KMS-11 (cell line): Measurements from ENCODE around the gene AGO3.

Experiments
- H2AFZ ChIP-seq: fragments of 200-600 bp; sonication (generic); 2 replicates; pipeline ENCODE4 v1.6.1; 2016; ENCODE audit warnings: antibody characterized with exemption, mixed run types, low read depth
- H3K27ac ChIP-seq: fragments of 200-600 bp; sonication (generic); 2 replicates; pipeline ENCODE4 v1.6.1; 2016; ENCODE audit warnings: mild to moderate bottlenecking, mixed run types
- H3K27me3 ChIP-seq: fragments of 200-600 bp; sonication (generic); 2 replicates; pipeline ENCODE4 v1.6.1; 2017; ENCODE audit warnings: mild to moderate bottlenecking, low read depth, mixed run types, moderate library complexity; ENCODE audit not compliant: insufficient read depth
- H3K36me3 ChIP-seq: fragments of 200-600 bp; sonication (generic); 2 replicates; pipeline ENCODE4 v1.6.1; 2017; ENCODE audit warnings: mild to moderate bottlenecking, mixed run types; ENCODE audit not compliant: insufficient read depth
- H3K4me1 ChIP-seq: fragments of 200-600 bp; sonication (generic); 2 replicates; pipeline ENCODE4 v1.6.1; 2016; ENCODE audit warnings: mild to moderate bottlenecking, low read depth, mixed run types; ENCODE audit not compliant: poor library complexity, severe bottlenecking
- H3K4me2 ChIP-seq: fragments of 200-600 bp; sonication (generic); 2 replicates; pipeline ENCODE4 v1.7.0; 2016; ENCODE audit warnings: mild to moderate bottlenecking, mixed run types
- H3K4me3 ChIP-seq: fragments of 200-600 bp; sonication (generic); IDR thresholded peaks from 2 replicates; pipeline ENCODE4 v1.6.1; 2017; ENCODE audit warnings: low read depth, low read length, mixed read lengths; ENCODE audit not compliant: insufficient read depth
- H3K79me2 ChIP-seq: fragments of 200-600 bp; sonication (generic); 2 replicates; pipeline ENCODE4 v1.6.1; 2016; ENCODE audit warnings: low read depth, mixed run types; ENCODE audit not compliant: insufficient read depth
- H3K9ac ChIP-seq: fragments of 200-600 bp; sonication (generic); 2 replicates; pipeline ENCODE4 v1.6.1; 2016; ENCODE audit warnings: mild to moderate bottlenecking, mixed run types
- H4K20me1 ChIP-seq: fragments of 200-600 bp; sonication (generic); 2 replicates; pipeline ENCODE4 v1.6.1; 2016; ENCODE audit warnings: mild to moderate bottlenecking, mixed run types; ENCODE audit not compliant: insufficient read depth
- CTCF ChIP-seq: fragments of 200-600 bp; sonication (generic); conservative IDR thresholded peaks from 2 replicates; pipeline ENCODE4 v1.6.1; 2017; ENCODE audit warnings: low read depth, mild to moderate bottlenecking, antibody characterized with exemption, low read length, moderate library complexity, mixed read lengths

The AGO3 gene

GRCh38 chr1:36080236-36080635, 149.3 kb downstream of the AGO3 start:
- H3K9ac ChIP-seq: no peak overlapping the region
- H3K4me2 ChIP-seq: no peak overlapping the region
- H2AFZ ChIP-seq: no peak overlapping the region

GRCh38 chr1:36080801-36081200, 149.9 kb downstream of the AGO3 start:
- no peak overlapping the region for H3K27ac ChIP-seq
- H4K20me1 ChIP-seq: no peaks in the 10 kb centered on the region
- no peaks in the 10 kb centered on the region for H3K79me2 ChIP-seq
- TF ChIP-seq CTCF: no peak
- H3K4me1 ChIP-seq: no peaks in the 10 kb centered on the region
- H3K4me3 ChIP-seq: no peak overlapping the region
- H3K9ac ChIP-seq: no peak overlapping the region
- no peak overlapping the region for H3K4me2 ChIP-seq
- no peaks in the 10 kb centered on the region for H3K36me3 ChIP-seq
- no peaks in the 10 kb centered on the region for H3K27me3 ChIP-seq
- H2AFZ ChIP-seq: no peak overlapping the region

More at GRCh38 chr1:36080236-36080635, 149.3 kb downstream of the AGO3 start:
- Histone ChIP-seq H3K79me2 (no peaks in the 10 kb centered on the region), H3K4me3 (no peak overlapping the region), H4K20me1 (no peaks in the 10 kb centered on the region), H3K27ac (no peak overlapping the region), H3K36me3 (no peaks in the 10 kb centered on the region), H3K27me3 (no peaks in the 10 kb centered on the region), H3K4me1 (no peaks in the 10 kb centered on the region)
- no peak for TF ChIP-seq CTCF

- H3K9ac ChIP-seq: no peak overlapping the region
- TF ChIP-seq CTCF: no peak
Observed at GRCh38 chr1:36081926-36082485, 151.1 kb downstream of the AGO3 start.

GRCh38 chr1:36083219-36083618, 152.3 kb downstream of the AGO3 start:
- Histone ChIP-seq H3K9ac (no peak overlapping the region), H3K79me2 (no peaks in the 10 kb centered on the region), H2AFZ (no peak overlapping the region), H4K20me1 (no peaks in the 10 kb centered on the region), H3K4me3 (no peak overlapping the region), H3K27ac (no peak overlapping the region), H3K4me1 (peaks cover under 1% of the 10 kb centered on the region), H3K27me3 (no peaks in the 10 kb centered on the region), H3K36me3 (no peaks in the 10 kb centered on the region), H3K4me2 (no peak overlapping the region)
- no peak for TF ChIP-seq CTCF

More at GRCh38 chr1:36081926-36082485, 151.1 kb downstream of the AGO3 start:
- Histone ChIP-seq H3K36me3 (no peaks in the 10 kb centered on the region), H3K4me1 (no peaks in the 10 kb centered on the region), H2AFZ (no peak overlapping the region), H3K27ac (no peak overlapping the region), H3K4me3 (no peak overlapping the region), H3K27me3 (no peaks in the 10 kb centered on the region), H3K79me2 (no peaks in the 10 kb centered on the region), H4K20me1 (no peaks in the 10 kb centered on the region), H3K4me2 (no peak overlapping the region)
